Stimulated activated effector memory CD8-positive, alpha-beta T cell treated with anti-CD3 and anti-CD28 coated beads, Interleukin-12 subunit alpha, Interleukin-12 subunit beta, amount 100 ng/mL, for 72 hours (primary cell): Measurements from ENCODE around the gene NTSR1.

Experiments
- ATAC-seq: fragments of 150-1000 bp; cut with Tn5 transposase; 2 replicates; pipeline ENCODE4 v1.10.0; 2021
- DNase-seq, 2 donors: peaks; one replicate each; pipeline ENCODE4 v3.0.0; 2021 to 2022; ENCODE audit warnings: low spot score in 2 of 2
- H3K27ac Mint-ChIP-seq: one replicate; pipeline ENCODE4 v1.8.0; 2022; ENCODE audit warnings: mild to moderate bottlenecking, mixed read lengths
- H3K36me3 Mint-ChIP-seq: one replicate; pipeline ENCODE4 v1.8.0; 2022; ENCODE audit warnings: mild to moderate bottlenecking, mixed read lengths
- H3K4me1 Mint-ChIP-seq: one replicate; pipeline ENCODE4 v1.8.0; 2022; ENCODE audit warnings: mixed read lengths
- H3K4me3 Mint-ChIP-seq: one replicate; pipeline ENCODE4 v1.8.0; 2022; ENCODE audit warnings: mild to moderate bottlenecking, mixed read lengths
- H3K9me3 Mint-ChIP-seq: one replicate; pipeline ENCODE4 v1.8.0; 2022; ENCODE audit warnings: mixed read lengths

The NTSR1 gene

GRCh38 chr20:62799459-62799858 is 90.8 kb downstream of the NTSR1 start:
- Mint-ChIP-seq H3K9me3 (no peaks in the 10 kb centered on the region), H3K4me1 (peaks cover 28% of the 10 kb centered on the region), H3K36me3 (peaks cover 76% of the 10 kb centered on the region), H3K4me3 (no peak overlapping the region), H3K27ac (no peak overlapping the region)
- no peak for DNase-seq
- ATAC-seq = no peak

GRCh38 chr20:62799873-62800272 is 91.2 kb downstream of the NTSR1 start:
- Mint-ChIP-seq H3K36me3 (peaks cover 76% of the 10 kb centered on the region), H3K27ac (no peak overlapping the region), H3K9me3 (no peaks in the 10 kb centered on the region), H3K4me1 (peaks cover 28% of the 10 kb centered on the region), H3K4me3 (no peak overlapping the region)
- no peak for ATAC-seq
- no peak for DNase-seq

- Mint-ChIP-seq H3K4me1 (peaks cover 28% of the 10 kb centered on the region), H3K36me3 (peaks cover 71% of the 10 kb centered on the region), H3K9me3 (no peaks in the 10 kb centered on the region), H3K27ac (no peak overlapping the region), H3K4me3 (no peak overlapping the region)
- ATAC-seq = no peak
- DNase-seq = no peak
Measured at GRCh38 chr20:62800314-62801259, 92.0 kb downstream of the NTSR1 start.

- peaks cover 69% of the 10 kb centered on the region for H3K36me3 Mint-ChIP-seq
- no peak overlapping the region for H3K27ac Mint-ChIP-seq
- peaks cover 36% of the 10 kb centered on the region for H3K4me1 Mint-ChIP-seq
- DNase-seq (no peak), ATAC-seq (no peak)
- H3K9me3 Mint-ChIP-seq = no peaks in the 10 kb centered on the region
- no peak overlapping the region for H3K4me3 Mint-ChIP-seq
Measured at GRCh38 chr20:62801284-62802010, 92.8 kb downstream of the NTSR1 start.

GRCh38 chr20:62802026-62802712 is 93.5 kb downstream of the NTSR1 start:
- DNase-seq (no peak), ATAC-seq (no peak)
- H3K27ac Mint-ChIP-seq = no peak overlapping the region
- no peak overlapping the region for H3K4me3 Mint-ChIP-seq
- no peaks in the 10 kb centered on the region for H3K9me3 Mint-ChIP-seq
- H3K4me1 Mint-ChIP-seq = peaks cover 40% of the 10 kb centered on the region
- H3K36me3 Mint-ChIP-seq = peaks cover 73% of the 10 kb centered on the region

- DNase-seq (peak in 1 of 2 donors; percentile 67), ATAC-seq (peak; percentile 28)
- H3K4me1 Mint-ChIP-seq = peaks cover 32% of the 10 kb centered on the region
- H3K27ac Mint-ChIP-seq = peak overlapping the region; percentile 96
- H3K9me3 Mint-ChIP-seq = no peaks in the 10 kb centered on the region
- H3K36me3 Mint-ChIP-seq = peaks cover 75% of the 10 kb centered on the region
- peak overlapping the region; percentile 85 for H3K4me3 Mint-ChIP-seq
Measured at GRCh38 chr20:62804021-62804626, 95.5 kb downstream of the NTSR1 start.

GRCh38 chr20:62804627-62805154 is 96.1 kb downstream of the NTSR1 start, which contains the start of gene OGFR:
Gene OGFR, plus strand, starts transcription at chr20:62804835. Its CDS starts 25 bp downstream, at chr20:62804860.
- ATAC-seq (peak; percentile 67), DNase-seq (peak; percentile 56 to 85)
- Mint-ChIP-seq H3K4me1 (peaks cover 32% of the 10 kb centered on the region), H3K4me3 (peak within 1 kb of the TSS; percentile 85), H3K27ac (peak within 1 kb of the TSS; percentile 96), H3K36me3 (peaks cover 75% of the 10 kb centered on the region), H3K9me3 (no peaks in the 10 kb centered on the region)

- peak overlapping the region; percentile 85 for H3K4me3 Mint-ChIP-seq
- H3K27ac Mint-ChIP-seq = peak overlapping the region; percentile 96
- DNase-seq (no peak), ATAC-seq (peak; percentile 45)
- H3K4me1 Mint-ChIP-seq = peaks cover 32% of the 10 kb centered on the region
- H3K9me3 Mint-ChIP-seq = no peaks in the 10 kb centered on the region
- H3K36me3 Mint-ChIP-seq = peaks cover 75% of the 10 kb centered on the region
Measured at GRCh38 chr20:62805155-62805710, 96.6 kb downstream of the NTSR1 start.

GRCh38 chr20:62805711-62806382 is 97.2 kb downstream of the NTSR1 start:
- Mint-ChIP-seq H3K4me3 (peak overlapping the region; percentile 85), H3K27ac (peak overlapping the region; percentile 79), H3K9me3 (no peaks in the 10 kb centered on the region), H3K36me3 (peaks cover 75% of the 10 kb centered on the region), H3K4me1 (peaks cover 32% of the 10 kb centered on the region)
- ATAC-seq (no peak), DNase-seq (no peak)

GRCh38 chr20:62806383-62807050 is 97.9 kb downstream of the NTSR1 start:
- Mint-ChIP-seq H3K36me3 (peaks cover 75% of the 10 kb centered on the region), H3K27ac (peak overlapping the region; percentile 79), H3K9me3 (no peaks in the 10 kb centered on the region)

GRCh38 chr20:62807444-62808210 is 99.0 kb downstream of the NTSR1 start:
- no peak for DNase-seq
- ATAC-seq = no peak
- Mint-ChIP-seq H3K36me3 (peaks cover 83% of the 10 kb centered on the region), H3K9me3 (no peaks in the 10 kb centered on the region), H3K4me1 (peaks cover 32% of the 10 kb centered on the region), H3K27ac (peak overlapping the region; percentile 23), H3K4me3 (peak overlapping the region; percentile 85)

More at GRCh38 chr20:62806383-62807050, 97.9 kb downstream of the NTSR1 start:
- Mint-ChIP-seq H3K4me3 (peak overlapping the region; percentile 85), H3K4me1 (peaks cover 32% of the 10 kb centered on the region)
- no peak for ATAC-seq
- no peak for DNase-seq

GRCh38 chr20:62808211-62808865 is 99.7 kb downstream of the NTSR1 start:
- Mint-ChIP-seq H3K4me1 (peaks cover 32% of the 10 kb centered on the region), H3K27ac (peak overlapping the region; percentile 23), H3K4me3 (no peak overlapping the region), H3K36me3 (peaks cover 86% of the 10 kb centered on the region), H3K9me3 (no peaks in the 10 kb centered on the region)
- DNase-seq (peak; percentile 72 to 90), ATAC-seq (peak; percentile 57)
